GM19238 (cell line): ENCODE results near the gene GNB5.
"Not testable (repeated sequence)": the region's sequence is repeated elsewhere in the genome, so short reads cannot be mapped to it uniquely, and the experiment has no call there.

ENCODE experiments used
- DNase-seq: peaks from one replicate; pipeline ENCODE4 v3.0.0; 2011; ENCODE audit warnings: low spot score; ENCODE audit not compliant: insufficient read length

Gene GNB5

GRCh38 chr15:52094811-52095584, 96.2 kb downstream of the GNB5 start:
- DNase-seq = no peak

- DNase-seq = no peak
Measured at GRCh38 chr15:52093539-52094510, 97.4 kb downstream of the GNB5 start.

GRCh38 chr15:52093167-52093538, 98.0 kb downstream of the GNB5 start:
- no peak for DNase-seq

- DNase-seq = no peak
Measured at GRCh38 chr15:52090193-52090592, 101.0 kb downstream of the GNB5 start.

GRCh38 chr15:52086011-52086786, 105.0 kb downstream of the GNB5 start:
- DNase-seq = no peak

- DNase-seq = no peak
Measured at GRCh38 chr15:52085299-52085698, 105.9 kb downstream of the GNB5 start.

- DNase-seq = no peak
Measured at GRCh38 chr15:52083603-52084002, 107.6 kb downstream of the GNB5 start.

- DNase-seq = not testable (repeated sequence)
Measured at GRCh38 chr15:52083037-52083359, 108.2 kb downstream of the GNB5 start.

GRCh38 chr15:52082197-52083036, 108.8 kb downstream of the GNB5 start:
- peak; percentile 40 for DNase-seq

GRCh38 chr15:52080706-52081392, 110.3 kb downstream of the GNB5 start:
- no peak for DNase-seq

GRCh38 chr15:52080031-52080430, 111.2 kb downstream of the GNB5 start:
- DNase-seq = no peak

- DNase-seq = peak; percentile 66
Measured at GRCh38 chr15:52078876-52079700, 112.1 kb downstream of the GNB5 start.

GRCh38 chr15:52078197-52078875, 112.9 kb downstream of the GNB5 start:
- DNase-seq = no peak

GRCh38 chr15:52076889-52077781, 114.1 kb downstream of the GNB5 start:
- no peak for DNase-seq

GRCh38 chr15:52071570-52071969, 119.6 kb downstream of the GNB5 start:
- DNase-seq = no peak

- no peak for DNase-seq
Measured at GRCh38 chr15:52069559-52069958, 121.6 kb downstream of the GNB5 start.

- DNase-seq = no peak
Measured at GRCh38 chr15:52068004-52068615, 123.1 kb downstream of the GNB5 start.
